ENCODE data around the gene ZCCHC24. TPM values are rescaled to one million over a fixed set of nuclear protein-coding genes. Genes with fewer than 3 reads are reported as not detected.

Gene ZCCHC24
- total RNA-seq, 1 donor from 2014 or later: 1.3 TPM

DNA sequence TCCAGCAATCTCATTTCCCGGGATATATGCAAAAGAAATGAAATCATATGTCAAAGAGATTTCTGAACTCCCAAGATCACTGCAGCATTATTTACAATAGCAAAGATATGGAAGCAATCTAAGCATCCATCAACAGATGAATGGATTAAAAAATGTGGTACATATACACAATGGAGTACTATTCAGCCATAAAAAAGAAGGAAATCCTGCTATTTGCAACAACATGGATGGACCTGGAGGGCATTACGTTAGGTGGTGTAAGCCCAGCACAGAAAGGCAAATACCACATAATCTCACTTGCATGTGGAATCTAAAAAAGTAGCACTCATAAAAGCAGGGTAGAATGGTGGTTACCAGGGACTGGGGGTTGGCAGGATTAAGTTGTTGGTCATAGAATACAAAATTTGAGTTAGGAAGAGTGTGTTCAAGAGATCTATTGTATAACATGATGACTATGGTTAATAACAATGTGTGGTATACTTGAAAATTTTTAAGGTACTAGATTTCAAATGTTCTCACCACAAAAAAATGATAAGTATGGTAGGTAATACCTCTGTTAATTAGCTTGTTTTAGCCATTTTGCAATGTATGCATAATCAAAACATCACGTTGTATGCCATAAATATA is 34.0 kb upstream of the ZCCHC24 start:
- Mint-ChIP-seq H3K27ac (no peak overlapping the region), H3K36me3 (ENCODE audit: low read depth) (no peaks in the 10 kb centered on the region), H3K27me3 (peaks cover 9% of the 10 kb centered on the region), H3K4me3 (no peak overlapping the region), H3K9me3 (no peaks in the 10 kb centered on the region), H3K4me1 (no peaks in the 10 kb centered on the region)
- ChIA-PET POLR2A (no interaction called here), CTCF (interaction anchor here (0.9 kb wide), 1 partner anchor 8 kb away, joined by 3 read pairs; no protein-coding TSS in a partner anchor)
- intact Hi-C loops (cut with micrococcal nuclease): no loop called here
- TF ChIP-seq, protein P1, sequence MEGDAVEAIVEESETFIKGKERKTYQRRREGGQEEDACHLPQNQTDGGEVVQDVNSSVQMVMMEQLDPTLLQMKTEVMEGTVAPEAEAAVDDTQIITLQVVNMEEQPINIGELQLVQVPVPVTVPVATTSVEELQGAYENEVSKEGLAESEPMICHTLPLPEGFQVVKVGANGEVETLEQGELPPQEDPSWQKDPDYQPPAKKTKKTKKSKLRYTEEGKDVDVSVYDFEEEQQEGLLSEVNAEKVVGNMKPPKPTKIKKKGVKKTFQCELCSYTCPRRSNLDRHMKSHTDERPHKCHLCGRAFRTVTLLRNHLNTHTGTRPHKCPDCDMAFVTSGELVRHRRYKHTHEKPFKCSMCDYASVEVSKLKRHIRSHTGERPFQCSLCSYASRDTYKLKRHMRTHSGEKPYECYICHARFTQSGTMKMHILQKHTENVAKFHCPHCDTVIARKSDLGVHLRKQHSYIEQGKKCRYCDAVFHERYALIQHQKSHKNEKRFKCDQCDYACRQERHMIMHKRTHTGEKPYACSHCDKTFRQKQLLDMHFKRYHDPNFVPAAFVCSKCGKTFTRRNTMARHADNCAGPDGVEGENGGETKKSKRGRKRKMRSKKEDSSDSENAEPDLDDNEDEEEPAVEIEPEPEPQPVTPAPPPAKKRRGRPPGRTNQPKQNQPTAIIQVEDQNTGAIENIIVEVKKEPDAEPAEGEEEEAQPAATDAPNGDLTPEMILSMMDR (IDR thresholded peaks at IDR 0.05): no peak
- DNase-seq (no peak), ATAC-seq (ENCODE audit: low read depth) (no peak)

DNA sequence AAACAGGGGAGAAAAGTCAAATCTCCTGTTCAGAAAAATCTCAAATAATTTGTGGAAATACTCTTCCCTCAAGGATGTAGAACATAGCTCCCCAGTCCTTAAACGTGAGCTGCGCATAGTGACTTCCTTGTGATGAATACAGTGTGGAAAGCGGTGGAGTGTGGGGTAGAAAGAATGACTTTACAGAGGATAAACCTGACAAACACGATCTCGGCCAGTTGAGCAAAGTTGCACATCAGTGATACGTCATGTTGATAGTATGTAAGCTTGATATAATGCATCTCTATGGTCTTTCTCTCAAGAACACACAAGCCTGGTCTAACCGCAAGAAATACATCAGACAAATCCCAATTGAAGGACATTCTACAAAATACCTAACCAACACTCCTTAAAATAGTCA is 32.0 kb upstream of the ZCCHC24 start:
- Mint-ChIP-seq H3K27me3 (peaks cover 13% of the 10 kb centered on the region), H3K36me3 (ENCODE audit: low read depth) (no peaks in the 10 kb centered on the region), H3K9me3 (no peaks in the 10 kb centered on the region), H3K4me1 (no peaks in the 10 kb centered on the region), H3K4me3 (no peak overlapping the region), H3K27ac (no peak overlapping the region)
- intact Hi-C loops (cut with micrococcal nuclease): no loop called here
- no peak for ATAC-seq (ENCODE audit: low read depth)
- ChIA-PET CTCF (interaction anchor here (1.0 kb wide), 1 partner anchor 8 kb away, joined by 3 read pairs; no protein-coding TSS in a partner anchor), POLR2A (no interaction called here)
- no peak for DNase-seq
- TF ChIP-seq, protein P1 (IDR thresholded peaks at IDR 0.05): no peak

DNA sequence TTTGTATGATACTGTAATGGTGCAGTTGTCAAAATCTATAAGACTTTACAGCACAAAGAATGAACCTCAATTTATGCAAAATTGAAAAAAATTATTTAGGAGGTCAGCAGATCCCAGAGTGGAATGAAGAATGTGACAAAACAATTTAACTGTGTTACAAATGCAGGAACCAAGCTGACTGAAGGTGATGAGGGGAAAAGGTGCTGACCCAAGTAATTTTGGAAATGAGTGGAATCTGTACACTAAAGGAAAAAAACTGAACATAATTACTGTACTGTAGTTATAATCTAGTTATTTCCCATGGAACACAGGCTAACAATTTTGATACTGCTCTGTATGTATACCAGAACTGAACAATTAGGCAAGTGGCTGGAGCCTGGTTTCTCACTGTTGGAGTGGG is 31.2 kb upstream of the ZCCHC24 start:
- no peak overlapping the region for H3K27ac Mint-ChIP-seq
- ATAC-seq (ENCODE audit: low read depth) (no peak), DNase-seq (no peak)
- H3K4me3 Mint-ChIP-seq: no peak overlapping the region
- no peaks in the 10 kb centered on the region for H3K9me3 Mint-ChIP-seq
- POLR2A ChIA-PET: no interaction called here
- no peaks in the 10 kb centered on the region for H3K4me1 Mint-ChIP-seq
- intact Hi-C loops (cut with micrococcal nuclease): no loop called here
- H3K36me3 Mint-ChIP-seq (ENCODE audit: low read depth): no peaks in the 10 kb centered on the region
- CTCF ChIA-PET: interaction anchor here (1.0 kb wide), 1 partner anchor 9 kb away, joined by 3 read pairs; no protein-coding TSS in a partner anchor
- TF ChIP-seq, protein P1 (IDR thresholded peaks at IDR 0.05): no peak
- peaks cover 19% of the 10 kb centered on the region for H3K27me3 Mint-ChIP-seq

DNA sequence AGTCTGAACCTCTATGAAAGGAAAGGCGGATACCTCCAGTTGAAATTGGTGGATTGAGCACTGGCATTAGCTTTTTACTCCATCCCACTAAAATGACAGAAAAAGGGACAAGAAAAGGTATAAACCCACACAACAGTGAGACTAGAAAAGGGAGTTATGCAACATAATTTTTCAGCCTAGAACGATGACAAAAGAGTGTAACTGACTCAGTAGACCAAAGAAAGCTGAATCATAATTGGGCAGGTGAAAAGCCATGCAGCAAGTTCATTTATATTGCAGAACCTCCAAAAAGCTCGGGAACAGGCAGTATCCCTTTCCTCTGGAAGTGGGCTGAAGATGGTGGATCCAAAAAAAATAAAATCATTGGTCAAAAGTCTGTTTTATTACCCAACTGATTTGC is 30.5 kb upstream of the ZCCHC24 start:
- H3K27me3 Mint-ChIP-seq: peaks cover 17% of the 10 kb centered on the region
- TF ChIP-seq, protein P1 (IDR thresholded peaks at IDR 0.05): no peak
- intact Hi-C loops (cut with micrococcal nuclease): no loop called here
- ChIA-PET POLR2A (no interaction called here), CTCF (interaction anchor here (0.9 kb wide), 1 partner anchor 8 kb away, joined by 3 read pairs; no protein-coding TSS in a partner anchor)
- DNase-seq (no peak), ATAC-seq (ENCODE audit: low read depth) (no peak)
- H3K9me3 Mint-ChIP-seq: no peaks in the 10 kb centered on the region
- no peaks in the 10 kb centered on the region for H3K4me1 Mint-ChIP-seq
- H3K36me3 Mint-ChIP-seq (ENCODE audit: low read depth): no peaks in the 10 kb centered on the region
- H3K4me3 Mint-ChIP-seq: no peak overlapping the region
- H3K27ac Mint-ChIP-seq: no peak overlapping the region

DNA sequence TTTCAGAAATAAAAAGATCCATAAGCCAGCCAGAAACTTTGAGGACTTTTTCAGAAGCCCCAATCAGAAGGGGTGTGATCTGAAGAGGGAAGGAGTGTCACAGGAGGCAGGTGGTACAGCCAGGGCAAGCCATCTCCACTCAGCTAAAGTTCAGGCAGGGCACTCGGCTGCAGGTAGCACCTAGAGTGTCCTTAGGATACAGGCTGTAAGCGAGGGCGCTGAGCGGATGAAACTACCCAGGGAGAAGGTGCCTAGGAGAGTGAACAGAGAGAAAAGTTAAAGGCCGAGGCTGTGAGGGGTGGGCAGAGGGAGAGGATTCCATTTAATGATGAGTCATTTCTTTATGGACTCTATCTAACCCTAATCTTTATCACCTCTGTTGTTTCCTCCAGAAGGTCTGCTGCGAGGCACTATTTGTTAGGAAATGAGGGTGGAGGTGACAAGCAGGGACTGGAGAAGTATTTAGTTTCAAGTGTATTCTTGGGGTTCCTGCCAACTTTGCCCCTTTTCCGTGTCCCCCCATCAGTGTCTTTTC is 29.8 kb upstream of the ZCCHC24 start:
- TF ChIP-seq, protein P1 (IDR thresholded peaks at IDR 0.05): no peak
- intact Hi-C loops (cut with micrococcal nuclease): no loop called here
- Mint-ChIP-seq H3K4me1 (no peaks in the 10 kb centered on the region), H3K27ac (no peak overlapping the region), H3K9me3 (no peaks in the 10 kb centered on the region), H3K27me3 (peaks cover 17% of the 10 kb centered on the region), H3K36me3 (ENCODE audit: low read depth) (no peaks in the 10 kb centered on the region), H3K4me3 (no peak overlapping the region)
- ATAC-seq (ENCODE audit: low read depth) (no peak), DNase-seq (no peak)
- CTCF ChIA-PET: interaction anchor here (0.9 kb wide), 1 partner anchor 8 kb away, joined by 3 read pairs; no protein-coding TSS in a partner anchor
- POLR2A ChIA-PET: no interaction called here
